ENCODE results near the gene MCUB.

The MCUB gene

DNA sequence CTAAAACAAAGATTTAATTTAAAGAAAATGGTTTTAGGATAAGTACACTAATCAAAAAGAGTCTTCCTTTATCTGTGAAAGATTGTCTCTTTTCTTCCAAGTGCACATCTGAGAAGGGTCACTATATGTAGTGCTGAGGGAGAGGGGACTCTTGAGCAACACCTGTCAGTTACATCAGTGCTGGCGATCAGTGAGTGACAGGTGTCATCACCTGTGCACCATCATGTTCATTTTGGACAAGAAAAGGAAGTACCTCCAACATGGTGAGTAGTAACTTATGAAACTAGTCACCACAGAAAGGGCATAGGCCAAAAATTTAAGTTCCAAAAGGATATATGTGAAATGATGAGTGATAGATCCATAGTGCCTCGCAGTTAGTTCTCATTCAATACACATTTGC lies 55.7 kb downstream of the MCUB start:
- Histone ChIP-seq H3K9me3 (ENCODE audit: control insufficient read depth, low read length) (no peaks in the 10 kb centered on the region), H3K27me3 (ENCODE audit: control insufficient read depth, insufficient read depth, low read length, poor library complexity, severe bottlenecking) (no peaks in the 10 kb centered on the region), H3K27ac (ENCODE audit: insufficient read depth, low read depth, low read length, poor library complexity, severe bottlenecking) (no peak overlapping the region), H3K4me3 (ENCODE audit: insufficient read depth, low read depth, low read length) (no peak overlapping the region), H3K36me3 (ENCODE audit: control insufficient read depth, insufficient read depth, low read length) (no peaks in the 10 kb centered on the region), H3K4me1 (ENCODE audit: control insufficient read depth, insufficient read depth, low read length) (no peaks in the 10 kb centered on the region)
- WGBS, 2 experiments: 91 to 96% methylated on average over 1 to 2 of the region's 2 CpGs

DNA sequence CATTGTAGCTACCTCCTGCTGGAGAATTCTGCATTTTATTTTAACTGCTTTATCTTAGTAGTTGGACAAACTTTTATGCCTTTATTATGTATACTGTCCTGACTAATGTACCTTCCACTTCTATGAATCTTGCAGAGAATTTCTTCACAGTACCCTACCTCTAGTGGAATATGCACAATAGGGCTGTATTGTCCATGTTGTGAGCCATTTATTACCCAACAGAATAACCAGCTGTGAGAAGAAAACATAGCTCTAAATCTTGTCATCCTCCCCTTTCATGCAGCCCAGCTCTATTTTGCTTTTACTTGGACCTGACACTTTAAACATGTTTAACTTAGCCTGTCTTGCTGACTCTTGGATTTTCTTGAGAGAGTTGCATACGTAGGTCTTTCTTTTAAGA lies 56.2 kb downstream of the MCUB start:
- no peaks in the 10 kb centered on the region for H3K4me1 ChIP-seq (ENCODE audit: control insufficient read depth, insufficient read depth, low read length)
- WGBS, 2 experiments: 83 to 94% methylated on average over 1 of the region's 1 CpG
- no peaks in the 10 kb centered on the region for H3K9me3 ChIP-seq (ENCODE audit: control insufficient read depth, low read length)
- H3K36me3 ChIP-seq (ENCODE audit: control insufficient read depth, insufficient read depth, low read length): no peaks in the 10 kb centered on the region
- H3K4me3 ChIP-seq (ENCODE audit: insufficient read depth, low read depth, low read length): no peak overlapping the region
- no peak overlapping the region for H3K27ac ChIP-seq (ENCODE audit: insufficient read depth, low read depth, low read length, poor library complexity, severe bottlenecking)
- no peaks in the 10 kb centered on the region for H3K27me3 ChIP-seq (ENCODE audit: control insufficient read depth, insufficient read depth, low read length, poor library complexity, severe bottlenecking)

DNA sequence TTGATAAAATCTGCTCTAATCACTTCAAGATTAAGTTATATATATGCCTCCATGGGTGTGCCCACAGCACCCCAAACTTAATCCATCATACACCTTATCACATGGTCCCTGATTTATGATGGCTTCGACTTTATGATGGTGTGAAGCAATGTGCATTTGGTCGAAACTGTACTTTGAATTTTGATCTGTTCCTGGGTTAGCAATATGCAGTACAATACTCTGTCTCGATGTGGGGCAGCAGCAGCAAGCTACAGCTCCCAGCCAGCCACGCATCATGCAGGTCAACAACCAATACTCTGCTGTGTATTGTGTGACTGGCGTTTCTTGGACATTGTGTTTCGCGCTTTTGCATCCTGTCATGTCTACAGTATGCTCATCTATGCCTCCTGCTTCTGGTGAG lies 62.6 kb downstream of the MCUB start:
- no peak overlapping the region for H3K27ac ChIP-seq (ENCODE audit: insufficient read depth, low read depth, low read length, poor library complexity, severe bottlenecking)
- no peaks in the 10 kb centered on the region for H3K27me3 ChIP-seq (ENCODE audit: control insufficient read depth, insufficient read depth, low read length, poor library complexity, severe bottlenecking)
- no peaks in the 10 kb centered on the region for H3K36me3 ChIP-seq (ENCODE audit: control insufficient read depth, insufficient read depth, low read length)
- no peaks in the 10 kb centered on the region for H3K4me1 ChIP-seq (ENCODE audit: control insufficient read depth, insufficient read depth, low read length)
- no peak overlapping the region for H3K4me3 ChIP-seq (ENCODE audit: insufficient read depth, low read depth, low read length)
- WGBS, 2 experiments: 94 to 96% methylated on average over 7 of the region's 7 CpGs
- H3K9me3 ChIP-seq (ENCODE audit: control insufficient read depth, low read length): no peaks in the 10 kb centered on the region

DNA sequence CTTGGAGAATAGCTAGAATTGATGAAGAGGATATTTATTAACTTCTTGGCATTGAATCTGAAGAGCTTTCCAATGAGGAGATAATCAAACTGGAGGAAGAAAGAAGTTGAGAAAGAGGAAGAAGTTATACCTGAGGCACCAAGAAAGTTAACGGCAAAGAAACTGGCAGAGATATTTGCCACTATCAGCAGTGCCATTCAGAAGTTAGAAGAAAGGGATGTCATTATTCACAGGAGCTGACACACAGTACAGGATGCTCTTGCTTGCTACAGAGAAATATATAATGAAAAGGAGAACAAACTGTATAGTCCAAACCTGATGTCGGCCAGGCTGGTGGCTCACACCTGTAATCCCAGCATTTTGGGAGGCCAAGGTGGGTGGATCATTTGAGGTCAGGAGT lies 64.5 kb downstream of the MCUB start:
- 94 to 99% methylated on average over 2 of the region's 2 CpGs for WGBS, 2 experiments
- no peak overlapping the region for H3K27ac ChIP-seq (ENCODE audit: insufficient read depth, low read depth, low read length, poor library complexity, severe bottlenecking)
- no peaks in the 10 kb centered on the region for H3K36me3 ChIP-seq (ENCODE audit: control insufficient read depth, insufficient read depth, low read length)
- no peaks in the 10 kb centered on the region for H3K4me1 ChIP-seq (ENCODE audit: control insufficient read depth, insufficient read depth, low read length)
- no peak overlapping the region for H3K4me3 ChIP-seq (ENCODE audit: insufficient read depth, low read depth, low read length)
- H3K9me3 ChIP-seq (ENCODE audit: control insufficient read depth, low read length): no peaks in the 10 kb centered on the region
- H3K27me3 ChIP-seq (ENCODE audit: control insufficient read depth, insufficient read depth, low read length, poor library complexity, severe bottlenecking): no peaks in the 10 kb centered on the region

DNA sequence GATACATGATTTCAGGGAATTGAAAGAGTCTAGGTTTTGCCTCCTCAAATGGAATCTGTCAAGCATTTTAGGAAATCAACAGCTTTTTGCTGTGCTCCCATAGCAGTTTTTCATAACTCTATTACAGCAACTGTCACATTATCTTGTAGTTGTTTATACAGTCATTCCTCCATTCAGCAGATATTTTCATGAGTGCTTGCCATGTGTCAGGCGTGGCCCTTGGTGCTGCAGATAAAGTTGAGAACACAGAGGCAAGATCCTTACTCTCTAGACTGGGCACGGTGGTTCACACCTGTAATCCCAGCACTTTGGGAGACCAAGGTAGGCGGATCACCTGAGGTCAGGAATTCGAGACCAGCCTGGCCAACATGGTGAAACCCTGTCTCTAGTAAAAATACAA lies 67.3 kb downstream of the MCUB start:
- 90 to 94% methylated on average over 4 of the region's 4 CpGs for WGBS, 2 experiments
- H3K27ac ChIP-seq (ENCODE audit: insufficient read depth, low read depth, low read length, poor library complexity, severe bottlenecking): no peak overlapping the region

DNA sequence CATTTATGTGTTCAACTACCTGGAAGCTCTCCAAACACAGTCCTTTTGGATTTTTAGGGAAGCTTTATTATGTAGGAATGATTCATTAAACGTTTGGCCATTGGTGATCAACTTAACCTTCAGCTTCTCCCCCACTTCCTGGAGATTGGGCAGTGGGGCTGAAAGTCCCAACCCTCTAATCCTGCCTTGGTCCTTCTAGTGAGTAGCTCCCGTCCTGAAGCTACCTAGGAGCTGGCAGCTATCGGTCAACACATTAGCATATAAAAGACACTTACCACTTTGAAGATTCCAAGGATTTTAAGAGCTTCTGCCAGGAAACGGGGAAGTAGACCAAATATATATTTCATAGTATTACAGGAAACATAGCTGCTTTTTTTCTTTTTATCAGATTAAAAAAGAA lies 69.7 kb downstream of the MCUB start:
- WGBS, 2 experiments: 29 to 32% methylated on average over 4 of the region's 4 CpGs
- Histone ChIP-seq H3K36me3 (ENCODE audit: control insufficient read depth, insufficient read depth, low read length) (no peaks in the 10 kb centered on the region), H3K27me3 (ENCODE audit: control insufficient read depth, insufficient read depth, low read length, poor library complexity, severe bottlenecking) (no peaks in the 10 kb centered on the region), H3K4me1 (ENCODE audit: control insufficient read depth, insufficient read depth, low read length) (no peaks in the 10 kb centered on the region), H3K9me3 (ENCODE audit: control insufficient read depth, low read length) (no peaks in the 10 kb centered on the region), H3K27ac (ENCODE audit: insufficient read depth, low read depth, low read length, poor library complexity, severe bottlenecking) (no peak overlapping the region), H3K4me3 (ENCODE audit: insufficient read depth, low read depth, low read length) (no peak overlapping the region)

More for the DNA sequence above, 67.3 kb downstream of the MCUB start:
- H3K27me3 ChIP-seq (ENCODE audit: control insufficient read depth, insufficient read depth, low read length, poor library complexity, severe bottlenecking): no peaks in the 10 kb centered on the region
- H3K4me3 ChIP-seq (ENCODE audit: insufficient read depth, low read depth, low read length): no peak overlapping the region
- H3K4me1 ChIP-seq (ENCODE audit: control insufficient read depth, insufficient read depth, low read length): no peaks in the 10 kb centered on the region
- H3K36me3 ChIP-seq (ENCODE audit: control insufficient read depth, insufficient read depth, low read length): no peaks in the 10 kb centered on the region
- H3K9me3 ChIP-seq (ENCODE audit: control insufficient read depth, low read length): no peaks in the 10 kb centered on the region

DNA sequence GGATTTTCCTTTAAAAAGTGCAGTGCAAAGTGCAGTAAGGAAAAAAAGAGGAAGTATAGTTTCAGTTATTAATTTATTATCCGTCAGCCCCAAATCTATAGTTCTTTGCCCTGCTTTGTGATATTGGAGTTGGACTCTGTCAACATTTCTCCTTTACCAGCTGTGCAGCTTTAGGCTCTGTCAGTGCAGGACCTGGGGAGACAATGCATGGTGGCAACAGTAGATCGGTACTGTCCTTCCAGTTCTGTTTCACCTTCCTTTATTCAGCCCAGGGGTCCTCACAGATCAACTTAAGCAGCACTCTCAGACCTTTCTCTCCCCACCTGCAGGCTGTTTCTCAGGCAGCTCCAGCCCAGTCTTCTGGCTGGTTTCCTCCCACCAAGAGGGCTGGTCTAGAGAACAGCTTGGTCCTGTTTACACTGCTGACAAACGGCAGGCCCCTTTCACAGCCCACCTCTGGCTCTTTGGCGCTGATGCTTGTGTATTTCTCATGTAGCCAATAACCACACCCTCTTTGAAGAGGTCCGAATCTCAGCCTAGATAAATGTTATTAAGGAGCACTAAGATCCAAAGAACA lies 71.6 kb downstream of the MCUB start:
- Histone ChIP-seq H3K9me3 (ENCODE audit: control insufficient read depth, low read length) (no peaks in the 10 kb centered on the region), H3K4me1 (ENCODE audit: control insufficient read depth, insufficient read depth, low read length) (no peaks in the 10 kb centered on the region), H3K27ac (ENCODE audit: insufficient read depth, low read depth, low read length, poor library complexity, severe bottlenecking) (no peak overlapping the region), H3K27me3 (ENCODE audit: control insufficient read depth, insufficient read depth, low read length, poor library complexity, severe bottlenecking) (no peaks in the 10 kb centered on the region), H3K4me3 (ENCODE audit: insufficient read depth, low read depth, low read length) (no peak overlapping the region), H3K36me3 (ENCODE audit: control insufficient read depth, insufficient read depth, low read length) (no peaks in the 10 kb centered on the region)
- WGBS, 2 experiments: 66 to 78% methylated on average over 5 of the region's 5 CpGs

DNA sequence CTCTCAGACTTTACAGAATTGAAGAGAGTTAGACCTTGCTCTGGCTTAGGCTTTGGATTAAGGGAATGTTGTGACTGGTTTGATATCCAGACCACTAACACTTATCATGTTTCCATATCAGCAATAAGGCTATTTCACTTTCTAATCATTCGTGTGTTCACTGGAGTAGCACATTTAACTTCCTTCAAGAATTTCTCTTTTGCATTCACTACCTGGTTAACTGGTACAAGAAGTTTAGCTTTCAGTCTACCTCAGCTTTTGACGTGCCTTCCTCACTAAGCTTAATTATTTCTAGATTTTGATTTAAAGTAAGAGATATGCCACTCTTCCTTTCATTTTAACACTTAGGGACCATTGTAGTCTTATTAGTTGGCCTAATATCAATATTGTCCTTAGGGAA lies 80.6 kb downstream of the MCUB start:
- Histone ChIP-seq H3K27ac (ENCODE audit: insufficient read depth, low read depth, low read length, poor library complexity, severe bottlenecking) (no peak overlapping the region), H3K27me3 (ENCODE audit: control insufficient read depth, insufficient read depth, low read length, poor library complexity, severe bottlenecking) (no peaks in the 10 kb centered on the region), H3K4me1 (ENCODE audit: control insufficient read depth, insufficient read depth, low read length) (no peaks in the 10 kb centered on the region), H3K4me3 (ENCODE audit: insufficient read depth, low read depth, low read length) (no peak overlapping the region), H3K36me3 (ENCODE audit: control insufficient read depth, insufficient read depth, low read length) (no peaks in the 10 kb centered on the region), H3K9me3 (ENCODE audit: control insufficient read depth, low read length) (no peaks in the 10 kb centered on the region)
- 76 to 91% methylated on average over 1 to 2 of the region's 2 CpGs for WGBS, 2 experiments

DNA sequence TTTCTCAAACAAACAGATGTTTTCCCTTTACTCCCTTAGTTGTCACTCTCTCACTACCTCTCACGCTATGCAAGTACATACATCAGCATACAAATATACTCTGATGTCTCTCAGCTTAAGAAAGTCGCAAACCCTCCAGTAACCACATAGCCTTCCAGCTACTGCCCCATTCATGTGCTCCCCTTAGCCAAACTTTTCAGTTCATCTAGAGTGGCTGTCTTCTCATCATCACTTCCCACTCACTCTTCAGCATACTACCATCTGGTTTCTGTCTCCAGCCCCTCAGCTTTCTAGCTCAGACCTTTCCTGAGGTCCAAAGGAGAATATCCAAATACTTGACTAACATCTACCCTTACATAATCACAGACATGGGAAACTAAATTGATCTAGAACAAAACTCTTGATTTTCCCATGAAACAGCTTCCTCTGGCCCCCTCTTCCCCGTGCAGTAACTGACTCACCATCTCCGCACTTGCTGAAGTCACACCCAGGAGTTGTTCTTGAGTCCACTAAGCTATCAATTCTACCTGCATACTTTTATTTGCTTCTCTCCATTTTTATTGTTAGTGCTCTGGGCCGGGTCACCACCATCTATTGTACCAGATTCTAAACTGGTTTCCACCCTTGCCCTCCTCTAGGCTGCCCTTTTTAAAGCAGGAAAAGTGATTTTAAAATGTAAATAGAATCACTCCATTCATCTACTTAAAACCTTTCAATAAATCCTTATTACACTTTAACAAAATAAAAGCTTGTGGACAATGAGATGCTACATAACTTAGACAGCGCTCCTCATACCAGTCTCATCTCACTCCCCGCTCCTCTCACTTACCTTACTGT lies 86.0 kb downstream of the MCUB start:
- Histone ChIP-seq H3K9me3 (ENCODE audit: control insufficient read depth, low read length) (no peaks in the 10 kb centered on the region), H3K36me3 (ENCODE audit: control insufficient read depth, insufficient read depth, low read length) (no peaks in the 10 kb centered on the region), H3K4me3 (ENCODE audit: insufficient read depth, low read depth, low read length) (no peak overlapping the region), H3K27ac (ENCODE audit: insufficient read depth, low read depth, low read length, poor library complexity, severe bottlenecking) (no peak overlapping the region), H3K27me3 (ENCODE audit: control insufficient read depth, insufficient read depth, low read length, poor library complexity, severe bottlenecking) (no peaks in the 10 kb centered on the region), H3K4me1 (ENCODE audit: control insufficient read depth, insufficient read depth, low read length) (no peaks in the 10 kb centered on the region)
- WGBS, 2 experiments: 92 to 93% methylated on average over 7 of the region's 7 CpGs

DNA sequence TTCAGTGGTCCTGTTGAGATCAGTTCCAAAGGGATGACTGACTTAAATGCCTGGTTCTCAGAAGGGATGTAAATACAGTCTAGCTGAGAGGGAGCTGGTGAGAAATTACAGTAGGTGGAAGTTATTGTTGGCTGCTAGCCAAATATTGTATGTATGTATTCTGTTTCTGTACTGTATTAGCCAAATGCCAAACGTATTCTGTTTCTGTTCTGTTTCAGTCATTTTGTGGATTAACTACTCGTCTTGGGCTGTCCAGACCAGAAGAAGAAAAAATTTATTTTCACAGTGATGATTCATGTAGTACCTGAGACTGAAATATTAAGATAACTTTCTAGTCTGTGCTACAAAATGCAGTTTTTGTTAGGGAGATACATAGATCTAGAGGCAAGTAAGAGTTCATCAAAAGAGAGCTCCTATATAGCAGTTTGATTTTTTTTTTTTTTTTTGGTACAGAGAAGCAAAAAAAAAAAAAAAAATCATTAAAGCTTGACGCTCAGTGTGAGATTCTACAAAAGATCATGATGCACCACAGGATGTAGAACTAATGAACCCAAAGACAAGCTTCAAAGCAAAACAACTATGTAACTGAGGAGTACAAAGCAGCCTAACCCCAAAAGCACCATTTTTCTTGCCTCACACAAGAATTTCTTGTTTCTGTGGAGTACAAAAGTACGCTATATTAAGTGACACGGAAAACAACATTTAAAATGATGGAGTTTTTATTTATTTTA lies 88.4 kb downstream of the MCUB start:
- H3K27ac ChIP-seq (ENCODE audit: insufficient read depth, low read depth, low read length, poor library complexity, severe bottlenecking): no peak overlapping the region
- WGBS, 2 experiments: 93 to 95% methylated on average over 3 to 4 of the region's 5 CpGs
- no peaks in the 10 kb centered on the region for H3K27me3 ChIP-seq (ENCODE audit: control insufficient read depth, insufficient read depth, low read length, poor library complexity, severe bottlenecking)
- H3K9me3 ChIP-seq (ENCODE audit: control insufficient read depth, low read length): no peaks in the 10 kb centered on the region
- no peaks in the 10 kb centered on the region for H3K36me3 ChIP-seq (ENCODE audit: control insufficient read depth, insufficient read depth, low read length)
- H3K4me1 ChIP-seq (ENCODE audit: control insufficient read depth, insufficient read depth, low read length): no peaks in the 10 kb centered on the region
- no peak overlapping the region for H3K4me3 ChIP-seq (ENCODE audit: insufficient read depth, low read depth, low read length)
